ENCODE data around the gene CDH22. TPM values are rescaled to one million over a fixed set of nuclear protein-coding genes. Genes with fewer than 3 reads are reported as not detected.
A peak's percentile ranks its signal among the peaks of the same experiment; 100 is the strongest.

The CDH22 gene
- total RNA-seq, 1 donor from 2014 or later, result under 0.01 TPM

DNA sequence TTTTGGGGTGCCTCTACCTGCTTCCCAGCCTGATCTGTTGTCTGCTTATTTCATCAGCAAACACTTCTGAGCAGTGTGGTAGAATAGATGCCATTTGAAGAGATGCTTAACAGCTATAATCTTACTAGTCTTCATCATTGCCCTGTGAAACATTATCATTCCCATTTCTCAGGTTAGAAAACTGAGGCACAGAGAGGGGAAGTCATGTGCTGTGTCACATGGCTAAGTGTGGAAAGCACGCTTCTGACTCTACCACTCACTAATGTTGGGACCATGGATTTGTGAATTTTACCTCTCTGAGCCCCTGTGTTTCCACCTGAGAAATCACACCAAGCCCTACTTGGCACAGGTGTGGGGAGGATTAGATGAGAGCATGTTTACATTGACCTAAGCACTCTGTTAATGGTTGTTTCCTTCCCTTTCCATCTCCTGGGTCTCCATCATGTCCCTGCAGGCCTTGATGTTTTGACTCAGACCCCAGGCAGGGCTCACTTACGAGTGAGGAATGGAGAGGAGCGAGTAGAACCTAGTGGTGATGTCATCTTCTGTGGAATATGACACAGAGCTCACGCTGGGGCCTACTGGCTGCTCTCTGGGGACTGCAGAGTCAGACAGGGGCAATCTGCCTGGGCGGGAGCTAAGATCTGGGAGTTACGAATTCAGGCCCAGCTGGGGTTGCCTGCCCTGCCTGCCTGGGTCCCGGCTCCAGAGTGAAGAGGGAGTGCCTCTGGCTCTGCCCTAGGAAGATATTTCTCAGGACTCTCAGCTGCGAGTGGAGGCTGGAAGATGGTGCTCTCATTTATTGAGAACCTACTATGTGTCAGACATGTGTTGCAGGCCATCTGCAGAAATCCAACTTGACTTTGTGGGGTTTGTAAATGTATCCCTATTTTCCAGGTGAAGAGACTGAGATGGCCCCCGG, 64.3 kb downstream of the CDH22 start:
- no peak for DNase-seq (ENCODE audit: low read depth in 2 of 2)

DNA sequence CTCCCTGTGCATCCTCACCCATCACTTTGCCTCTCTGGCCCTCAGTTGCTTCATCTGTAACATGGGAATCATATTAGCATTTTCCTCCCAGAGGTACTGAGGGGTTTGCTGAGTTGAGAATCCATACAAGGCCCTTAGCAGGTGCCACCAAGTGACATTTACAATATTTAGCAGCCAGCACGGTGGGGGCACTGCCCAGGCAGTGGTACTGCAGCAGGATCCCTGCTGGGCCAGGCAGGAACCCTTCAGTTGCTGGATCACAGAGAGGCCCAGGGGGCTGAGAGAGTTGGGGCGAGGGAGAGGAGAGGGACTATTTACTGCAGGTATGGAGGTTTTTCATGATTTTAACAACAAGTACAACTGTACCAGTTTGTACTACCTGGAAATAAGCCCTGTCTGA, 65.9 kb downstream of the CDH22 start:
- no peak for DNase-seq (ENCODE audit: low read depth in 2 of 2)

DNA sequence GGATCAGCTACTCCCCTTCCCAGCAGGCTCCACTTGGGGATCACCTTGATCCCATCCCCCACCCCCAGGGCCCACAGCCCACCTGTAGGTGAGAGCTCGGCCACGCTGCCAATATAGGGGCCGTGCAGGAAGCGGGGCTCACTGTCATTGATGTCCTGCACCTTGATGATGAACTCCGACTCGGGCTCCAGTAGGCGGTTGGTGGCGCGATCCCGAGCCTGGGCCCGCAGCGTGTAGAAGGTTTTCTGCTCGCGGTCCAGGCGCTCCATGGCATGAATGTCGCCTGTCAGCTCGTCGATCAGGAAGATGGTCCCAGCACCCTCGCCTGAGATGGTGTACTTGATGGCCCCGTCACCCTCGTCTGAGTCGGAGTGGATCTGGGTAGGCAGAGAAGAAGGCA, 67.4 kb downstream of the CDH22 start:
- DNase-seq (ENCODE audit: low read depth in 2 of 2), result no peak

DNA sequence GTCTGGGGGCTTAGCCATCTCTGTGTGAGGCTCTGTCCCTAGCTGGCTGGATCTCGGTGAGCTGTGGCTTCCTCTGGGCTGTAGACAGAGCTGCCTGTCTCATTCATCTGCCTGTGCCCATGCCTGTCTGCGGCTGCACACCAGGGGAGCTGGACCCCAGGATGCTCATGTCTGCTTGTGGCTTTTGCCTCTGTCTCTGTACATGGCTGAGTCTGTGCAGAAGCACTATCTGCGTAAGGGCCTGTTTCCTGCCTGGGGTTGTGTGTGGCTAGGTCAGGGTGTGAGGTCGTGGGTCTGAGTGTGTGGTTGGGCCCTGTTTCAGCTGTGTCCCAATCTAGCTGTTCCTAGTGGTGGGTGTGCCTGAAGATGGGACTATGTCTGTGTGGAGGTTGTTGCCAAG, 68.2 kb downstream of the CDH22 start:
- no peak for DNase-seq (ENCODE audit: low read depth in 2 of 2)

DNA sequence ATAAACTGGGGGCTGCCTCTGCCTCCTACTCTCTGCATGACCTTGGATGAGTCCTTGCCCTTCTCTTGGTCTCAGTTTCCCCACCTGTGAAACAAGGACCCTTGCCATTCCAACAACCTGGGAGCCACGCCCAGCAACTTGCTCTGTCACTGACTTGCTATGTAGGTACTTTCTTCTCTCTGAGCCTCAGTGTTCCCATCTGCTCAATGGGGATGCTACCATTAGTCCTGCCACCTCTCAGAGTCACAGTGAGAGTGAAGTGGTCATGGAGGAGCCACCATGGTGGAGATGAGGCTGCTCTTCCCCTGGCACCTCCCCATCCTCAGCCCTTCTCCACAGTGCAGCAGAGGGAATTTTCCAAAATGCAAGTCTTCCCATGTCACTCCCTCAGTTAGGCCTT, 70.6 kb downstream of the CDH22 start:
- no peak for DNase-seq (ENCODE audit: low read depth in 2 of 2)

DNA sequence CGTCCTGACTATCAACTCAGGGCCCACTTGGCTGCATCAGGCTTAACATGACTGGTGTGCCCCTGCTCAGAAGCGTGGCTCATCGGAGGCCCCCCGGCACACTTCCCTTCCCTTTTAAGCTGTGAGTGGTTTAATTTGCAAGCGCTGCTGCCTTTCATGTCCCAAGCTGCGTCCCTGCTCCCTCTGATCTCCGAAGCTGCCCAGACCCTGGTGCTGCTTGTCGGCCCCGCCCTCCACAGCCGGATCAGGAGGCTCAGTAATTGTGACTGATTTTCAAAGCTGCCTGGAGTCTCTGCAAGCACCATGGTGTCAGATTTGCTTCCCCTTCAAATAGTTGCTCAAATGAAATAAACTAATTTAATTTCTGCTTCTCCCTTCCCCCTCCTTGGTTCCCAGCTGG, 71.1 kb downstream of the CDH22 start:
- no peak for DNase-seq (ENCODE audit: low read depth in 2 of 2)

DNA sequence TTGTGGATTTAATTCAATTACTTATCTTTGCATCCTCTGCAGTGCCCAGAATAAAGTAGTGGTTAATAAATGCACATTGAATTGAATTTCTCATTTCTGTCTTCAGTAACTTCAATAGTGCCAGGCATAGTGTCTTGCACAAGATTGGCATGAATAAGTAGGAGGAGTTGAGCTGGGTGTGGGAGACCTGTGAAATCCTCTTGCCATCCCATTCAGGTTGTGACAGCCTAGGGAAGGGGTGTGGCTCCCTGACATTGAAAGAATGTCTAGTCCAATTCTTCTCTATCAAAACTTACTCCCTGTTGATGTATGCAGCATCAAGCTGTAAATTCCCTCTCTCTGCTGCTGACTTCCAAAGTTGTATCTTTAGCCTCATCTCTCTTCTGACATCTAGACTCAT, 73.2 kb downstream of the CDH22 start:
- DNase-seq (ENCODE audit: low read depth in 2 of 2), result no peak

DNA sequence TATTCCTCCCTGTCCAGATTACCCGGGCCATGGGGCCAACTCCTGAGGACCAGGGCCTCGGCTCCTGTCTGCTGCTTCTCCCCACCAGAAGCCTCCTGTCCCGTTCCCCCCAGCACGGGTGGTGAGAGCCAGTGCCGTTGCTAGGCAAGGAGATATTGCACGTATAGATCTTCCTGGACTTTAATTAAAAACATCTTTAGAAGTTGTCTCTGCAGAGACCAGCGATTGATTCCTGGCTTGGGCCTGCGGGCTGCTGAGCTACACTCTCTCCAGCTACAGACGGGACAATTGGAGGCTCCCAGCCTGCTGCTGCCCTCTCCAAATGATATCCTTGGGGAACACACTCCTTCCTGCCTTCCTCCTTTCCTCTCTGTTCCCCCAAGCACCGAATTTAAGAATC, 74.6 kb downstream of the CDH22 start:
- DNase-seq (ENCODE audit: low read depth in 2 of 2), result no peak

DNA sequence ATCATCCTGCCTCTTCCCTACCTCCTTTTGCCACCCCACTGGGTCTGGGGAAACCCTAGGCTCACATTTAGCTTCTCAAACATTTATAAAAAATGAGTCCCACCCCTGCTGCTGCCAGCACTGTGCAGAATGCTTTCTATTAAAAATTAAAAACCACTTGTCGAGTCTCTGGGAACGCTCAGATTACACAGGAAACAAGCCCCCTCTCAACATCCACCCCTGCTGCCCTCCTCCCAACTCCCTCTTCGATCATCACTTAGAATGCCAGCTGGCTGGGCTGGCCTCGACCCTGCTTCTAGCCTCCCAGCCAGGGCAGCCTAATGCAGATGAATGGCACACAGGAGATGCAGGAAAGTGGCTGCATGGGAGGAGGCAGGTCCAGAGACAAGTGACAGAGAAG, 75.8 kb downstream of the CDH22 start:
- no peak for DNase-seq (ENCODE audit: low read depth in 2 of 2)

DNA sequence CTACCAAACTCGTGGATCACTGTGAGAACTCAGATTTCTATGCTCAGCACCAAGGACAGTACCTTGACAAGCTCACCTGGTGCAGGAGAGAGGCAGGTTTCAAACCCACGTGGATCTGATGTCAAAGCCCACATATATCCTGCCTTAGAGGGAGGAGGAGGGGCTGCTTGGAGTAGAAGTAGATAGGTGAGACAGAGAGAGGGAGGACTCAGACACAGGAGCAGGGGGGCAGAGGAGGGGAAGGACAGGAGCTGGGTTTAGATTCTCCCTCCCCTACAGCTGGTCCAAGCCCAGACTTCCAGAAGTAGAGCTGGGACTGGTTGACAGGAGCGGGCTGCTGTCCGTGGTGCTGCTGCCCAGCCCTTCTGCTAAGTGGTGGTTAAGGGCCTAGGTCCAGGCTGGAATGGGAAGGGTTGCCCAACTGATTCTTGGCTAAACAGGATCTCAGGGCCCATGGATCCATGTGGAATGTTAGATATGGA, 77.5 kb downstream of the CDH22 start:
- peak; percentile 9 to 61 for DNase-seq (ENCODE audit: low read depth in 2 of 2)

DNA sequence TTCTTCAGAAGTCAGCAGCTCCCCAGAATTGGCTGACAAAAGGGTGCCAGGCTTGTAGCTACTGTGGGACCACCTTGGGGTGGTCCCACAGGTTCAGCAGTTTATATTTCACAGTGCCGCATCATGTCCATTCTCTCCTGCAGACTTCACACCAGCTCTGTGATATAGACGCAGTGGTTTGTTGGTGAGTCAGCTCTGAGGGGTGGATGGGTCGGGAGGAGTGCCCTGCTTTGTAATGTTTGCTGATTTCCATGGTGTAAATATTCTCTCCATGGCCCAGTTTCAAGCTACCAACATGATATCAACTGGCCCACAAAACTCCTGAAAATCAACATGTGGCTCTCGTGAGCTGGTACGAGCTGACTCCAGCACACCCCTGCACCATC, 78.2 kb downstream of the CDH22 start:
- DNase-seq (ENCODE audit: low read depth in 2 of 2), result no peak

DNA sequence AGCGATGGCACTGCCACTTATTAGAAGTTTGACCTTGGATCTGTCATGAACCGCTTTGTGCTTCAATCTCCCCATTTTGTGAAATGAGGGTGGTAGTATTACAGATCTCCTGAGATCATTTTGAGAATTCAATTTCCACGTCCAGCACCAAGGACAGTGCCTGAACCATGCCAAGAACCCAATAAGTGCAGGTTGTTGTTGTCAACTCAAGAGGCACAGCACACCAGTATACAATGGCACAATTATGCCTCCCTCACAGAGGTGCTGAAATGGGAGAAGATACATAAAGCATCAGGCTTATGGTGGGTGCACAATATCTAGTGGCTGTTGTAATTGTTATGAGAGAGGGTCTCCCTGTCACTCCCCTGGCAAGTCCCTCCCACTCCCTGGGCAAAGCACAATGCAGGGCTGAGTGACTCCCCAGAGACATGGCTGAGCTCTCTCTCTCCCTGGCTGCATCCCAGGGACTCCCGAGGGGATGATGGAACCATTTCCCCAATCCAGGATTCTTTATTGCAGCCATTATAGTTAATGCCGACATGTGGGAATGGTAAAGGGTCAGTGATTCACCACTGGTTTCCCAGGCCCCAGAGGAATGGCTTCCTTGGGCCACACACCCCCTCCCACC, 78.7 kb downstream of the CDH22 start:
- DNase-seq (ENCODE audit: low read depth in 2 of 2), result no peak

DNA sequence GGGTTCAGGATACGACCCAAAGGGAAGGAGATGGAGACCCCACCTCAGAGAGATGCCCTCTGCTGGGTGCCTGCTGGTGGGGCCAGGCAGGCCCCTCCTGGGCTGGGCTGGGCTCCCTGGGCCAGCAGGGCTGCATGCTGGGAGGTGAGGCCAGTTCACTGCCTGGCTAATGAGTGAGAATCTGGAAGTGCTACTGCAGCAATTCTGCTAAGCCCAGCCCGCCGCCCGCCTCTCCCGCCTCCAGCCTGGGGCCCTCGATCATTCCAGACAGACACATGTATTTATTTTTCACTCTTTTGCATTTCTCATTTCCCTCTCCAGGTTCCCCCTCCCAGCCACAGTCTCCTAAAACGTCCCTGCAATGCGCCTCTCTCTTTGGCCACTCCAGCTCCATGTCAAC, 79.6 kb downstream of the CDH22 start:
- no peak for DNase-seq (ENCODE audit: low read depth in 2 of 2)

DNA sequence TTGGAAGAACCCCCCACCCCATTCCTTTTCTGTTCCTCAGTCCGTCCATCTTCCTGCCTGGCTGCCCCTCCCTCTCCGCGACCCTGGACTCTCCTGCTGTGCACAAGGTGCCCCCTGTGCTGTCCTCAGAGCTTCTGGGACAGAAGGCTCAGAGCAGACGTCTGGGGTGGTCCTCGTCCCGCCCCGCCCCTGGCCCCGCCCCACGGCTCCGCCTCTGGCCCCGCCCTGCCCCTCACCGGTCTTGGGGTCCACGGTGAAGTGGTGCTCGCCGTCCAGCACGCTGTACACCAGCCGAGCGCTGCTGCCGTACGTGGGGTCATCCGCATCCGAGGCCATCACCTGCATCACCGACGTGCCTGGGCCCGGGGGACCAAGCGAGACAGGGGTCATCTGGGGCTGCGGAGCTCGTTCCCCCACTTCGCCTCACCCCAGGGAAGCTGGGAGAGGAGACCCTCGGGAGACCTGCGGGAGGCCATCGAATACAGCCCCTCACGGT, 81.0 kb downstream of the CDH22 start:
- no peak for DNase-seq (ENCODE audit: low read depth in 2 of 2)

DNA sequence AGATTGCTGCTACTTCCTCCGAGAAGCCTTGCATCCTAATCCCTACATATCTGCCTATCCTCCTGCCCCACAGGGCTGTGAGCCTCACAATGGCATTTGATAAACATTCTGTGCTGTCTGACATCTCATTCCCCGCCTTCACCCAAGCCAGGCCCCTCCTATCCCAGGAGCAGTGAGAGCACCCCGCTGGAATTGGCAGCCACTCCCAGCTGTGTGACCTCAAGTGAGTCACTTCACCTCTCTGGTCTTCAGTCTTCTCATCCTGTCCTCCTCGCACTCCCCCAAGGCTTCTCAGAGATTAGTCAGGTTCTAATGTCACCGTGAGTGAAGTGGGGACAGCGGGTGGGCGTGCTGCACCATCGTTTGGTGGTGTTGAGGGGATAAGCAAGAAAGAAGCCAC, 81.7 kb downstream of the CDH22 start:
- DNase-seq (ENCODE audit: low read depth in 2 of 2), result no peak

DNA sequence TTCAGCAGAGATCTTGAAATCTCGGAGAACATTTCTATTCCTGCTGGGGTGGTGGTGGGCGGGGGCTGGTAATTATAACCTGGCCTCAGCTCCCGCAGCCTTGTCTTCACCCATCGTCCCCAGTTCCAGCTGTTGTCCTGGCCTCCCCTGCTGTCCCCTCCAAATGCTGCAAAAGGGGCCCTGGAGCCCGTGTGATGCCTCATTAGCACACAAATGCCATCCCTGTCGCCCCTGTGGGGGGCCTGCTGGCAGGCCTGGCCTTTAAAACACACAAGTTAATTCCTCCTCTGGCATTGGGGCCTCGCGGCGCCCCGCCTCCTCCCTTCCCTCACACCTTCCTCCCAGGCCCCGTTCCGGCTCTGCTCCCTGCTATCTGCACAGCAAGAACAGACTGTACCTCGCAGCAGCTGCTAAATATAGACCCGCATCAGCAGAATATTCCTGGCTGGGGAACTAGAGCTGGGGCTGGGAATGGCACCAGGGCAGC, 85.7 kb downstream of the CDH22 start:
- DNase-seq (ENCODE audit: low read depth in 2 of 2), result no peak

DNA sequence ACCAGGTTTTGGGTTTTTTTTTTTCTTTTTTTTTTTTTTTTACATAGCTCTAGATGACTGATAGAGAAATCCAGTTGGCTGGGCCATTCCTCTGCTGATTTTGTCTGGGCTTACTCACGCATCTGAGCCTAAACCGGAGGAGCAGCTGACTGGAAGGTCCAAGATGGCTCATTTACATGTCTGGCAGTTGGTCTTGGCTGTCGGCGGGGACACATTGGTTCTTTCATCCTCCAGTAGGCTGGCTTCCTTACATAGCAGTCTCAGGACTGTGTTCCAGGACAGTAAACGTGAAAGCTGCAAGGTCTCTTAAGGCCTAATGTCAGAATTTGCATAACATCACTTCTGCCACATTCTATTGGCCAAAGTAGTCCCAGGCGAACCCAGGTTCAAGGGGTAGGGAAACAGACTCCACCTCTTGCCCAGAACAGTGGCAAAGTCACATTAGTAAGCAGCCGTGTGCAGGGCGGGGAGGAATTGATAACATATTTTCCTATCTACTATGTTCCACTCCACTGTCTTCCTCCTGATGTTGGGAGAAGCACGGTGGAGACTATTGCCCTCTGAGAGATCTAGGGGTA, 87.0 kb downstream of the CDH22 start:
- no peak for DNase-seq (ENCODE audit: low read depth in 2 of 2)

DNA sequence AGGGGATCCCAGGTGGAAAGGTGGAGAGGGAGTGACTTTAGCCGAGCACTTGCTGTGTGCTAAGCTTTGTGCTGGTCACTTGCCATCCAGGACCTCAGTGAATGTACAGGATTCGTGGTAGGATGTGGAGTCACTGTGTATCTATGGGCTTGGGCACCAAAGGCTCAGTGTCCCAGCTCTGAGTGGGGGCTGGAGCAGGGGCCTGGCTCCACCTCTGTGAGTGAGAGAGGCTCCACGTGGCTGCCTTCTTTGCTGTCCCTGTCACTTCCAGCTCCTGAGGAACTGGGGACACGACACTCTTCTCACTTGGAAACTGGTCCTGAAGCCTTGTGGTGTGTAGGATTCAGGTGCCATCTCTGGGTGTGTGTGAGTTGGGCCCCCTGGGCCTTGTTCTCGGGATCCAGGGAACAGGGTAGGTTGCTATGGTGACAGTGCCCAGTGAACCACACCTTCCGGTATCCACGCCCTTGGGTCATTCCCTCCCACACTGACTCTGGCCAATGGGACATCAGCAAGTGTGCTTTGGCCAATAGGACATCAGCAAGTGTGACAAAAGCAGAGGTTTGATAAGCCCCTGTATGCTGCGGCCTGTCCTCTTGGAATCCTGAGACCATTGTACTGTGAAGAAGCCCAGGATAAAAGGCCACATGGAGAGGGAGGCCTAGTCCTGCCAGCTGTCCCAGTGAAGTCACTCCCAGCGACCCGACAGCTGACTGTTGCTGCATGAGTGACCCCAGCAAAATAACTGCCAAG, 87.7 kb downstream of the CDH22 start:
- peak in 1 of 2 donors; percentile 9 for DNase-seq (ENCODE audit: low read depth in 2 of 2)

DNA sequence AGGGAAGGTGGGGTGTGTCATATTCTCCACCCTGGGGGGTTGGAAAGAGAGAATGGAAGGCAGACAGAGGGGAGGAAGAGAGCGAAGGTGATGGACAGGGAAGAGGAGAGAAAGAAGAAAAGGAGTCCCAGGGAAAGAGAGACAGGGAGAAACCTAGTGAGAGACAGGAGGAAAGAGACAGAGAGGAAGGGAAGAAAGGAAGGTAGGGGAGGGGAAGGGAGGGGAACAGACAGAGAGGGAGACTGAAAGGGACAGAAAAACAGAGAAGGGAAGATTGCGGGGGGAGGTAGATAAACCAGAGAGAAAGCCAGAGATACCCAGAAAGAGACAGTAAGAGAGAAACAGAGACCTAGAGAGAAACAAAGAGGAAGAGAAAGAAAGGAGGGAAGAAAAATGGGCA, 88.4 kb downstream of the CDH22 start:
- no peak for DNase-seq (ENCODE audit: low read depth in 2 of 2)

DNA sequence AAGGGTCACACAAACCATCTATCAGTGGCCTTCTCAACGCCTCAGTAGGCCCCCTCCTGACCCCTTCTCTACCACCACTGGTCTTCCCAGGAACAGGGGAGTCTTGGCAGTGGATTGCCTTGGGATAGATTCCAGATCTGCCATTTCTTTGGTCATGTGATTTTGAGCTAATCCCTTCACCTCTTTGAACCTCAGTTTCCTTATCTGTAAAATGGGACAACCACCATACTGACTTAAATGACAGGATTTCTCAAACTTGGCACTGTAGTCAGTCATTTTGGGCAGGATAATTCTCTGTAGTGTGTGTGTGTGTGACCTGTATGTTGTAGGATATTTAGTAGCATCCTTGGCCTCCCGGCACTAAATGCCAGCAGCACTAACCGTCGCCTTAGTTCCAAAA, 89.1 kb downstream of the CDH22 start:
- no peak for DNase-seq (ENCODE audit: low read depth in 2 of 2)

DNA sequence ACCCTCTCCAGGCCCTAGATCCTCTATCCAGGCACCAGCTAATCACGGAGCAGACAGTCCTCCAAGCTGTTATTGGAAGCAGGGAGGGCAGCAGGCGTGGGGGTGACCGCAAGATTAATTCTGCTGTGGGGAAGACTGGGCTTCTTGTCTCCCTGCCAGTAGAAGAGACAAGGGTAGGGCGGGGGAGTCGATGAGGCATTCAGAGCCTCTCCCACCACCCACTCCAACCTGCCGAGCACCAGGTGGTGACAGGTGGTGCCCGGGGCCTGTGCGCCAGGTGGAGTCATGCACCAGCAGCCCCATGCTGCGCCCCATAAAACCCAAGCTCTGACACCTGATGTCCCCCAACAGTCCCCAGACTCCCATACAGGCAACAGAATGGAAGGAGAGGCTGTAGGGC, 89.6 kb downstream of the CDH22 start:
- DNase-seq (ENCODE audit: low read depth in 2 of 2), result no peak

DNA sequence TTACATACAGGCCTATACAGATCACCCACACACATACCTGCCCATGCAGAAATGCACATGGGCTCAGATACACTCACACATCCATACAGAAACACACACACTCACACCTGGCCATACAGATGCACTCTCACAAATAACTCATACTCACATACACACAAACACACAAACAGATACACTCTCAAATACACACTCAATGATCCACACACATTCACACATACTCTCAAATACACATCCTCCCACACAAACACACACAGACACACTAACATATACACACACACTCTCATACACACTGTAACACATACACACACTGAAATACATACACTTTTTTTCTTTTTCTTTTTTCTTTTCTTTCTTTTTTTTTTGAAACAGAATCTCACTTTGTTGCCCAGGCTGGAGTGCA, 90.7 kb downstream of the CDH22 start:
- no peak for DNase-seq (ENCODE audit: low read depth in 2 of 2)

Measured in dermis microvascular lymphatic vessel endothelial cell (primary cell).